Kidney capillary endothelial cell (primary cell): ENCODE measurements around the gene GPATCH4.
A peak's percentile ranks its signal among the peaks of the same experiment; 100 is the strongest.
"Not testable (repeated sequence)": the region's sequence is repeated elsewhere in the genome, so short reads cannot be mapped to it uniquely, and the experiment has no call there.

Experiments
- DNase-seq: peaks from one replicate; pipeline ENCODE4 v3.0.0-alpha.2; 2018; ENCODE audit warnings: low spot score

The GPATCH4 gene

GRCh38 chr1:156595016-156595415 lies 6.3 kb downstream of the GPATCH4 start:
- DNase-seq = no peak

DNA sequence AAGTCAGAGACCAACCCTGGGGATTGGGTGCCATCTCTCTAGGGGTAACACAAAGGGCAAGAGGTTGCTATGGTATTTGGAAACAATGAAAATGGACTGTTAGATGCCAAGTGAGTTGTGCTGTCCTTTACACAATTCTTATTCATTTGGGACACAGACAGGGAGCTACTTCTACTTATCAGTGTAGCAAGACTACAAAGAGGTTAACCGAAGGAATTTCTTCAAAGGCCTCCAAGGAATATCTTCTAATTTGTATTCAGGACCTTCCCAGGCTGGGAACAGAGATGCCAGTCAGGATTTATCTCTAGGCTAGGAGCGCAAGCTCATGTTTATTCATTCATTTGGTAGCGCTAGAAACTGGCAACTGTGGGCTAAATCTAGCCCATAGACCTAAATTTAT lies 7.1 kb downstream of the GPATCH4 start:
- DNase-seq = no peak

- no peak for DNase-seq
These were observed 7.7 kb downstream of the GPATCH4 start for GRCh38 chr1:156593661-156593989.

DNA sequence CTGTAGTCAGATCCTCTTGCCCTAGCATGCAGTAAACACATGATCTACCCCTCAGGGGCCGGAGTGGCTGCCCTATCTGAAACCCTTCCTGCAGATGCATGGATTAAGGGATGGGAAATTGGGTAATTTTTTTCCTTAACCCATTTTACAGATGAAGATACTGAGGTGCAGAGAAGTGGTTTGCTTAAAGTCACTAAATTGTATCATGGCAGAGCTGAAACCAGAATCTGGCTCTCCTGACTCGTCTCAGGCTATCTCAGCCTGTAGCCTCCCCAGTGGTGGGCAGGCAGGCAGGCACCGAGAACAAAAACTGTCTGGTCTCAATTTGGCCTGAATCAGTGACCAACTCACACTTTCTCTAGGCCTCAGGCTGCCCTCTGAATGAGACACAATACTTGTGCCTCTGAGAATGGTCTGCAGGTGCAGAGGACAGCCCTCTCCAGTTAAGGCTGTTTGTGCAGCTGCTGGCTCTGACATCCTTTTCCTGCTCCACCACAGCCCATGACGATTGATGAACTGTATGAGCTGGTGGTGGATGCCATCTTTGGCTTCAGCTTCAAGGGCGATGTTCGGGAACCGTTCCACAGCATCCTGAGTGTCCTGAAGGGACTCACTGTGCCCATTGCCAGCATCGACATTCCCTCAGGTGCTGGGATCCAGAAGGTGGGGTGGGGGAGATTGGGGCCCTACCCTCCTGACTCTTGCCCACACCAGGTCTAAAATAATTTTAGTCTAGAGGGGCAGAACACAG lies 8.2 kb downstream of the GPATCH4 start:
- DNase-seq = no peak

- DNase-seq = no peak
These were observed 8.9 kb downstream of the GPATCH4 start for GRCh38 chr1:156592158-156592909.

GRCh38 chr1:156591432-156592157 lies 9.7 kb downstream of the GPATCH4 start, which contains the start of gene NAXE:
TSS of gene NAXE (plus strand) at chr1:156591776. CDS start at chr1:156591805, 29 bp downstream.
- peak; percentile 38 for DNase-seq

GRCh38 chr1:156591181-156591431 lies 10.2 kb downstream of the GPATCH4 start:
- DNase-seq = no peak

DNA sequence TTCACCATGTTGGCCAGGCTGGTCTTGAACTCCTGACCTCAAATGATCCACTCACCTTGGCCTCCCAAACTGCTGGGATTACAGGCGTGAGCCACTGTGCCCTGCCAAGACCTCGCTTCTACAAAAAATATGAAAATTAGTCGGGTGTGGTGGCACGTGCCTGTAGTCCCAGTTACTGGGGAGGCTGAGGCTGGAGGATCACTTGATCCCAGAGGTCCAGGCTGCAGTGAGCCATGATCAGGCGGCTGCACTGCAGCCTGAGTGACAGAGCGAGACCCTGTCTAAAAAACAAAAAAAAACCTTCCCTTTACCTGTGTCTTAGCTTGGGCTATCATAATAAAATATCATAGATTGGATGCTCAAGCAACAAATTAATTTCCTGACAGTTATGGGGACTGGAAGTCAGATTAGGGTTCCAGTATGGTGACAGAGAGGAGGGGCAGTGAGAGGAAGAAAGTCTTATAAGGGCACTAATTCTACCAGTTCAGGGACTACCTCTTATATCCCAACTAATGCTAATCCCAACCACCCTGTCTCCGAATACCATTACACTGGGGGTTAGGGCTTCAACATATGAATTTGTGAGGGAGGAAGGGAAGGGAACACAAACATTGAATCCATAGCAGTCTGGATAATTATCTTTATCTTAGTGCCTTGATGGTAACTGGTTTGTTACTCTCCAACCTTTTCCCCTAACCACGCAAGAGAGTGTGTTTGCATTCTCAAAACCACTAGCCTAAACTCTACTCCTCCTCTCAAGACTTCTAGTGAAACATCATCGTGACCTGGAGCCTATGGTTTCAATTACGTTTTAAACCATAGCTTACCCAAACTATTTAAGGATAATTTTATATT lies 10.7 kb downstream of the GPATCH4 start:
- no peak for DNase-seq

- DNase-seq = no peak
These were observed 11.7 kb downstream of the GPATCH4 start for GRCh38 chr1:156589546-156589945.

GRCh38 chr1:156587927-156588326 lies 13.4 kb downstream of the GPATCH4 start:
- not testable (repeated sequence) for DNase-seq

- no peak for DNase-seq
These were observed 14.3 kb downstream of the GPATCH4 start for GRCh38 chr1:156586892-156587477.

GRCh38 chr1:156586323-156586722 lies 15.0 kb downstream of the GPATCH4 start:
- no peak for DNase-seq

DNA sequence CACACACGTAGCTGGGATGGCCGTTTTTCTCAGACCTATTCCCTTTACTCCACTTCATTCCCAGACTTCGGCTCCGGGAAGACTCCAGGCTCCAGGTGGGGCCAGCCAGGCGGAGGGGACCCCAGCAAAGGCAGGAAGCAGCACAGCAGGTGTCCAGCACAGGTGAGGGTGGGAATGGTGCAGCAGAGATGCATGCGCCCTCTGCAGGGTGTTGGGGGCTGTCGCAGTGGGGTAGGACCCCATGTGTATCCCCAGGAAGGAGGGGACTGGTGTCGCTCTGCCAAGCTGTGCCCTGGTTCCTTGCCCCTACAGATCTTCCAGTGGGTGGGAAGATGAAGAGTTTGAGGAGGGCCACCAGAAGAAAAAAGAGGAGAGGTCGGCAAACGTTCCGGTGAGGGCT lies 16.5 kb downstream of the GPATCH4 start:
- DNase-seq = no peak

DNA sequence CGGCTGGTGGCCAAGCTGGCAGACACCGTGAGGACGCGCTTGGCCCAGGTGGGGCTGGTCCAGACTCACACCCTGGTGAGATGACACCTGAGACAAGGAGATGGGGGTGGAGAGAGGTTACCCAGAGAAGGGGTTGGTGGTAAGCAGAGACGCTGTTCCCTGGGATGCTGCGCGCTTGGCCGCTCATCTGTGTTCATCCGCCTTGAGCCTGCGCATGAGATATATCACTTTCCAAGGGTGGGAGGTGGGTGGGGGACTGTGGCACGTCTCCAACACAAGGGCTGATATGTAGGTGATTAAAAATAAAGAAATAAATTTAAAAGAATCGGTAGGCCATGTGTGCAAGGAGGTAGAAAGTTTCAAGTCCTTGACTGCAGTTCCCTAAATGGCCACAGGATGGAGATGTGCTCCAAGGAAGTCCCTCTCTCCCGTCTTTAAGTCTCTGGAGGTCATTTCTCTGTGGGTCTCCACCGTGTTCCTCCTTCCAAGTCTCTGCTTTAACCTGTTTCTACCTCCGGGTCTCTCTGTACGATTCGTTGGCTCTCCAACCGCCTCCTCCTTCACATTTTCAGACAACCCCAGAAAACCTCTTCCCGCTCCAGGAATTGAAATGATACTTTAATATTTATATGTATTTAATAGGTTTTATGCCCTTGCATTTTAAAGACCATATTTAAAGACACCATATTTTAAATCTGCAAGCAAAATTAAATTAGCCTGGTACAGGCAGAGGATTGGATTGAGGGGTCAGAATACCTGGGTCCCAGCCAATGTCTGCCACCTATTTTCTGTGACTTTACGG lies 17.3 kb downstream of the GPATCH4 start:
- DNase-seq = peak; percentile 71

DNA sequence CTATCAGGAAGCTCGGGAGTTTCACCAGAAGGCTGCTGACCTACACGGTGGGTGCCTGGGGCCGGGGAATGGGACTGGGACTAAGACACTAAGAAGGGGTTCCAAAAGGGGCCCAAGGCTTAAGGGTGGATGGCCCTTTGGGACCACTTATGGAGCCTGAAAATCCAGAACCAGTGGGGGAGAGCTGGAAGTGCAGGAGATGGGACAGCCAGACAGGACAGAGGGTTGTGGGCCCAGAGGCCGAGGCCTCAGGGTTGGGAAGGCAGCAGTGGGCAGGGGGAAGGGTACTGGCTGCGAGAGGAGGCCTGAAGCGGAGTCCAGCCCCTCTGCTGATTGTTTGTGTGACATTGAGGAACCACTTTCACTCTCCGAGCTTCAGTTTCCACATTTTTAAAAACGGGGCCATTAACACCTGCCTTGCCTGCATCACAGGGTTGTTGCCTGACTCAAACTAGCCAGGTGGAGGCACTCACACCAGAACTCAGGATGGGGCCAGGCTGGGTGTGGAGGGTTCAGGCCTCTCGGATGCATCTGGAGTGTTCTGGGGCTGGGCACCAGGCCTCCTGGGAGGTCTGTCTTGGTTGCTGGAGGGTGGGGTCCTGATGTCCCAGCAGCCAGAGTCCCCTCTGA lies 18.8 kb downstream of the GPATCH4 start:
- DNase-seq = no peak

DNA sequence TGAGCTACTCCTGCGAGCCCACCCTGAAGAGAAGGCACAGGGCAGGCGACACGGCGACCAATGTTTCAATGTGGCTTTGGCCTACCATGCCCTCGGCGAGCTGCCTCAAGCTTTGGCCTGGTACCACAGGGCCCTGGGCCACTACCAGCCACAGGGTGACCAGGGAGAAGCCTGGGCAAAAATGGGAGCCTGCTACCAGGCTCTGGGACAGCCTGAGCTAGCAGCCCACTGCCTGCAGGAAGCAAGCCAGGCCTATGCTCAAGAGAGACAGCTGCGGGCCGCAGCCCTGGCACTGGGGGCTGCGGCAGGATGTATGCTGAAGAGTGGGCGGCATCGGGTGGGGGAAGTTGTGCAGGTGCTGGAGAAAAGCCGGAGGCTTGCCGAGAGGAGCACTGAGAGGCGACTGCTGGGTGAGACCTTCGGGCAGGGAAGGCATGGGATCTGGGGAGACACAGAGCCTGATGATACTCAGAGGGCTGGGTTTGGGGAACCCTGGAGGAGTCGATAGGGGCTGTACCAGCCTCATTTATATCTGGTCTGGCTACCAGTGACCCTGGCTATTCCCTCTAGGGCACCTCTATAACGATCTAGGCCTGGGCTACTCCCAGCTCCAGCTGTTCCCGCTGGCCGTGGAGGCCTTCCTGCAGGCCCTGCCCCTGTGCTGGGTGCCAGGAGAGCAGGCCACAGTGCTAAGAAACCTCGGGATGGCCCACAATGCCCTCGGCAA lies 19.5 kb downstream of the GPATCH4 start:
- DNase-seq = no peak

DNA sequence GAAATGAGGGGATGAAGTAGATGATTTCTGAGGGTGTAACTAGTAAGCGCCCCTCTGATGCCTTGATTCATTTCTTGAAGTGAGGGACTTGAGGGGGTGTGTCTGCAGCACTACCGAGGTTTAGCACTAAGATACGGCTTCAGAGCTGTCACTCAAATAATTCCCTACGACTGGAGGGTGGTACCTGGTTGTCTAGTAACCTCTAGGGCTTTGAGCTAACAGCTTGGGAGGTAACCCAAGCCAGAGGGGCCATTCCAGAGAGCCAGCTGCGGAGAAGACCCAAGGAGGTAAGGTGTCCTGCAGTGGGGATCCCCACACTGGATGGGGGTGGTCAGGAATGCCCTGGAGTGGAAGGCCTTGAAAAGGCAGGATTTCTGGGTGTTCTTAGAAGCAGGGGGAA lies 21.8 kb downstream of the GPATCH4 start, which contains the start of gene TTC24:
TSS of gene TTC24 (plus strand) at position 252 of the 400 bp plus-strand sequence. CDS start 1,642 bp downstream, outside the sequence.
- no peak for DNase-seq

GRCh38 chr1:156578055-156578454 lies 23.2 kb downstream of the GPATCH4 start:
- no peak for DNase-seq

GRCh38 chr1:156577550-156577949 lies 23.7 kb downstream of the GPATCH4 start:
- DNase-seq = no peak
